Adrenal gland (tissue), 12 donors: ENCODE measurements around the gene PRDM4. TPM values are rescaled to one million over a fixed set of nuclear protein-coding genes. Genes with fewer than 3 reads are reported as not detected.

ENCODE experiments used
- DNase-seq, 7 donors: peaks; one replicate each; pipeline ENCODE4 v3.0.0-alpha.2; 2019 to 2020
- H3K27ac ChIP-seq, 5 donors: fragments of 200-600 bp; sonication (generic) in 4 of 5; 1 replicate in 3 of 5; 2 replicates in 2 of 5; pipeline versions ENCODE4 v1.5.1 to v1.8.0; 2016 to 2020; ENCODE audit warnings: mild to moderate bottlenecking in 1 of 5
- H3K27me3 ChIP-seq: fragments of 200-600 bp; 2 replicates; pipeline ENCODE4 v1.8.0; 2021
- H3K36me3 ChIP-seq, 2 donors: fragments of 200-600 bp; replicated peaks in 1 of 2; 1 replicate in 1 of 2; 2 replicates in 1 of 2; pipeline versions ENCODE4 v1.5.1 to v1.8.0; 2018 to 2022
- H3K4me1 ChIP-seq, 2 donors: fragments of 200-600 bp; replicated peaks in 1 of 2; 1 replicate in 1 of 2; 2 replicates in 1 of 2; pipeline versions ENCODE4 v1.5.1 to v1.8.0; 2018 to 2021
- H3K4me3 ChIP-seq, 4 donors: fragments of 200-600 bp; sonication (generic) in 3 of 4; one replicate each; pipeline ENCODE4 v1.5.1; 2016 to 2018
- H3K9me3 ChIP-seq, 3 donors: fragments of 200-600 bp; sonication (generic) in 1 of 3; replicated peaks in 1 of 3; 1 replicate in 2 of 3; 2 replicates in 1 of 3; pipeline versions ENCODE4 v1.5.1 to v1.8.0; 2016 to 2021
- CTCF ChIP-seq, 6 experiments: fragments of 450-650 bp in 4 of 6; fragments of 200-600 bp in 2 of 6; sonication (generic) in 1 of 6; IDR thresholded peaks; 1 replicate in 5 of 6; 2 replicates in 1 of 6; pipeline versions ENCODE4 v1.5.1 to v1.8.0; 2016 to 2021; ENCODE audit warnings: antibody characterized with exemption in 6 of 6, mild to moderate bottlenecking in 2 of 6, moderate library complexity in 1 of 6
- POLR2A ChIP-seq, 2 donors: fragments of 450-650 bp; IDR thresholded peaks; one replicate each; pipeline ENCODE4 v1.6.1; 2017; ENCODE audit warnings: antibody characterized with exemption in 2 of 2, mild to moderate bottlenecking in 2 of 2, moderate library complexity in 1 of 2
- WGBS, 4 donors: extraction: QIAGEN DNeasy Blood & Tissue Kit in 2 of 4; methylation state at CpG; one replicate each; pipeline versions ENCODE4 v1.1.5 to v1.1.7; 2013 to 2017; 5-methylcytosine and 5-hydroxymethylcytosine counted together
- intact Hi-C, 2 donors: fragments of 100-400 bp; cut with DNase I; formaldehyde crosslinking; loops; one replicate each; pipeline versions ENCODE4 v1.14.1 to v1.15.0; 2022 to 2023
- polyA plus RNA-seq, 3 donors: library from polyadenylated mRNA; stranded (reverse); fragments of 200-250 nt in 2 of 3; fragments of 350-450 nt in 1 of 3; fragmentation: Illumina TruSeq in 1 of 3; extraction: RNeasy Lipid Tissue Mini Kit (QIAGEN cat#74804) in 1 of 3; gene quantifications; one replicate each; pipeline ENCODE4 v1.2.3, GENCODE V29; 2013 to 2014
- total RNA-seq, 9 donors: library from RNA; depleted of rRNA in 4 of 9; stranded (reverse); fragments of >200 nt in 4 of 9; fragments of 120-200 nt in 1 of 9; fragmentation: NEBNext Ultra II Directional in 1 of 9; extraction: Animal tissue kit (Norgen Biotek cat#: 25700) in 1 of 9; gene quantifications; one replicate each; pipeline versions ENCODE4 v1.1.0 to v1.2.4, GENCODE V29; 2013 to 2023
- donor health status: healthy with polysubstance abuse.
- donor health status: Bipolar disorder and iron deficiency.
- donor health status: DM: yes; HTN: yes; CAD: no.
- donor health status: DM: no; HTN: no; CAD: no.
- donor health status: DM: no; HTN: no; CAD: no.
- donor health status: DM: yes; HTN: yes; CAD: no.

The PRDM4 gene
- total and polyA plus RNA-seq, 12 donors, result 10.0 to 31.5 (median 22.2) TPM

DNA sequence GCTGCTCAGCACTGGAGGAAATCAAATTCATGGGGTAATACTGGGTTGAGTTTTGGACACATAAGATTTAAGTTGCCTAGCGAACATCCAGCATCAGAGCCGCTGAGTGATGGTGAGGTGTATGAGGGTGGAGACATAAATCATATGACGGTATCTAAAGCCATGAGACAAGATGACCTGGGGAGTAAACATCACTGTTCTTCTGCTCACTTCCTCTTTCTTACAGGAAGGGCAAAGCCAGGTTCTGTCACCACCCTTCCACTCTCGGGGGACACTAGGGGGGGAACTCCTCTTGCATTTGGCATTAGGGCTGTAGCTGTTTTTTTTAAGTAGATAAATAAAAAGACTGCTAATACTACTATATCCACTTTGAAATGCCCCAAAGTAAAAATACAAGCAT is 24.0 kb downstream of the PRDM4 start:
- intact Hi-C loops, result no loop called here

DNA sequence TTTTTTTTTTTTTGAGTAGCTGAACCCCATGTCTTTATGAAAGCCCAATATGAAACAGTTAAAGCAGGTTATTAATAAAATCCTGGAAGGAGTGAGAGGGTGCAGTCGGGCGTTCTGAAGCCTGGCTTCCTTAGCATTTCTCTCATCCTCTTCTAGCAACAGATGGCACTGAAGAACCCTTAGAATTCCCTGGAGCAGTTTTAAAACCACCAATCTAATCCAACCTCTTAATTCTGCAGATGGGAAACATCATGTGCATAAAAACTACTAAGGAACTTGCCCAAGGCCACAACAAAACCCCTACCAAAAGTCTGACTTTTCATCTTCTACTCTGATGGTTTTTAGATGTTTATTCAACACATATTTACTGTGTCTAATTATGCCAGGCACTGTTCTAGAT is 25.2 kb downstream of the PRDM4 start:
- 82 to 95% (median 94%) methylated on average over 2 of the region's 2 CpGs for WGBS, 4 donors
- intact Hi-C loops, result no loop called here
- peaks cover 0 to 70% of the 10 kb centered on the region in 2 donors for H3K36me3 ChIP-seq

More for the DNA sequence above, 24.0 kb downstream of the PRDM4 start:
- WGBS, 4 donors, result 77 to 92% (median 84%) methylated on average over 4 of the region's 4 CpGs
- TF ChIP-seq POLR2A (IDR thresholded peaks at IDR 0.05), result no peak
- TF ChIP-seq CTCF (IDR thresholded peaks at IDR 0.05), result no peak
- Histone ChIP-seq H3K27ac (no peak overlapping the region), H3K4me1 (no peaks in the 10 kb centered on the region), H3K4me3 (no peak overlapping the region), H3K9me3 (no peaks in the 10 kb centered on the region), H3K27me3 (no peaks in the 10 kb centered on the region), H3K36me3 (peaks cover 0 to 82% of the 10 kb centered on the region in 2 donors)
- DNase-seq, result no peak

GRCh38 chr12:107734139-107734538 is 26.8 kb downstream of the PRDM4 start:
- H3K27ac ChIP-seq, result no peak overlapping the region
- no peaks in the 10 kb centered on the region for H3K9me3 ChIP-seq
- no peaks in the 10 kb centered on the region for H3K27me3 ChIP-seq
- H3K36me3 ChIP-seq, result peaks cover 0 to 54% of the 10 kb centered on the region in 2 donors
- no peak for TF ChIP-seq CTCF (IDR thresholded peaks at IDR 0.05)
- TF ChIP-seq POLR2A (IDR thresholded peaks at IDR 0.05), result no peak
- 86 to 94% (median 89%) methylated on average over 5 of the region's 5 CpGs for WGBS, 4 donors
- H3K4me1 ChIP-seq, result no peaks in the 10 kb centered on the region
- no peak overlapping the region for H3K4me3 ChIP-seq
- DNase-seq, result no peak
- intact Hi-C loops, result no loop called here

More for the DNA sequence above, 25.2 kb downstream of the PRDM4 start:
- TF ChIP-seq CTCF (IDR thresholded peaks at IDR 0.05), result no peak
- no peak for TF ChIP-seq POLR2A (IDR thresholded peaks at IDR 0.05)
- Histone ChIP-seq H3K9me3 (no peaks in the 10 kb centered on the region), H3K4me1 (no peaks in the 10 kb centered on the region), H3K4me3 (no peak overlapping the region), H3K27me3 (no peaks in the 10 kb centered on the region), H3K27ac (no peak overlapping the region)
- DNase-seq, result no peak

- H3K9me3 ChIP-seq, result no peaks in the 10 kb centered on the region
- H3K27me3 ChIP-seq, result no peaks in the 10 kb centered on the region
- no peaks in the 10 kb centered on the region for H3K4me1 ChIP-seq
- DNase-seq, result no peak
- H3K4me3 ChIP-seq, result no peak overlapping the region
- intact Hi-C loops, result no loop called here
- H3K36me3 ChIP-seq, result peaks cover 0 to 37% of the 10 kb centered on the region in 2 donors
- 79 to 91% (median 86%) methylated on average over 3 of the region's 3 CpGs for WGBS, 4 donors
- no peak overlapping the region for H3K27ac ChIP-seq
- TF ChIP-seq POLR2A (IDR thresholded peaks at IDR 0.05) (no peak), CTCF (IDR thresholded peaks at IDR 0.05) (no peak)
Observed at GRCh38 chr12:107732365-107732764, 28.6 kb downstream of the PRDM4 start.
